ENCODE data around the gene FBXO4. TPM values are rescaled to one million over a fixed set of nuclear protein-coding genes. Genes with fewer than 3 reads are reported as not detected.

FBXO4 gene
- total RNA-seq, 2 experiments from 2014 or later: 16.1 to 19.1 TPM

Other genes starting within 250 kb of the FBXO4 start
- gene OXCT1, start 54.9 kb upstream of the FBXO4 start, total RNA-seq: 10 to 100 TPM; 76.1 to 78.8 TPM
- 10 to 100 TPM; 16.6 to 19.6 TPM for gene RIMOC1, start 20.9 kb upstream of the FBXO4 start, total RNA-seq

All from activated naive CD4-positive, alpha-beta T cell treated with anti-CD3 and anti-CD28 coated beads for 36 hours (primary cell).